ENCODE data around the gene JMJD8.

GRCh38 chr16:666572-666971 is 17.6 kb downstream of the JMJD8 start:
- TF ChIP-seq CTCF (IDR thresholded peaks at IDR 0.05) (no peak), POLR2A (IDR thresholded peaks at IDR 0.05) (no peak)
